HG02852 (cell line): ENCODE measurements around the gene PACSIN1.
"Not testable (repeated sequence)": the region's sequence is repeated elsewhere in the genome, so short reads cannot be mapped to it uniquely, and the experiment has no call there.

Source experiments
- ATAC-seq: cut with Tn5 transposase; IDR thresholded peaks from one replicate; pipeline ENCODE4 v1.9.1; 2021; ENCODE audit warnings: mild to moderate bottlenecking, moderate library complexity; ENCODE audit not compliant: unreplicated experiment

Gene PACSIN1

DNA sequence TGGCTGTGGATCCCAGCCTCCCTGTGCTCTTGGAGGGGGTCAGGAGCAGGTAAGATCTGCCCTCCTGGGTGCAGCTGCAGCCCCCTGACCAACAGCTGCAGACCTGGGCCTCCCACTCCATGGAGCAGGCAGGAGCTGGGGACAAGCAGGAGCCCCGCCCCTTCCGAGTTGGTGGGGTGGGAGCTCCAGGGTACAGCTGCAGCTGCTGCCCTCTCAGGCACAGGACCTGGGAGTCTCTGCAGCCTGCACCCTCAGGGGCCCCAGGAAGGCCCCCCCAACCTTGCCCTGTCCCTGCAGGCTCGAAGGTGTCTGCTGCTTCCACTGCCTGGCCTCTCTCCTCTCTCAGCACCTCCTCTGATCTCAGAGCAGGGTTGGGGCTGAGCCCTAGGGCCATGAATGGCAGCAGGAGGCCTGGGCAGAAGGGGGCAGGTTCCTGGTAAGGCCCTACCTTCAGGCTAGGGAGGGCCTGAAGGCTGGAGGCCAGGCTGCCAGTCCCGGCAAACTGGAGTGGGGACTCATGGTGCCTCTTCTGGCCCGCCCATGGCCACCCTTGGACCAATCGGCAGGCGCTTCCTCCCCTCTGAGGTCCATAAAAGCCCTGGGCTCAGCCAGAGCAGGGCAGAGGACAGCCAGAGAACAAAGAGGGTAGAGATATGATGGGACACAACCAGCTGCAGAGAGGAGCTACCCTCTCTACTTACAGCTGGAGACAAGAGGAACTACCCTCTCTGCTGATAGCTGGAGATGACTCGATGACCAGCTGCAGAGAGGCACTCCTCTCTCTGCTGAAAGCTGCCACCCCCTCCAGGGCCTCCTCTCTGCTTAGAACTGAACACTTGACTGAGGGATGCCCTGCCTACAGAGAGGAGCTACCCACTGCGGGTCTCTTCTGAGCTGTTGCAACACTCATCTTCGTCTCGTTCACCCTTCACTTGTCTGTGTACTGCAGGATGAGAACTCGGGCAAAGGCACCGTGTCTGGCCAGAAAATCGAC is 7.8 kb upstream of the PACSIN1 start:
- ATAC-seq = no peak

DNA sequence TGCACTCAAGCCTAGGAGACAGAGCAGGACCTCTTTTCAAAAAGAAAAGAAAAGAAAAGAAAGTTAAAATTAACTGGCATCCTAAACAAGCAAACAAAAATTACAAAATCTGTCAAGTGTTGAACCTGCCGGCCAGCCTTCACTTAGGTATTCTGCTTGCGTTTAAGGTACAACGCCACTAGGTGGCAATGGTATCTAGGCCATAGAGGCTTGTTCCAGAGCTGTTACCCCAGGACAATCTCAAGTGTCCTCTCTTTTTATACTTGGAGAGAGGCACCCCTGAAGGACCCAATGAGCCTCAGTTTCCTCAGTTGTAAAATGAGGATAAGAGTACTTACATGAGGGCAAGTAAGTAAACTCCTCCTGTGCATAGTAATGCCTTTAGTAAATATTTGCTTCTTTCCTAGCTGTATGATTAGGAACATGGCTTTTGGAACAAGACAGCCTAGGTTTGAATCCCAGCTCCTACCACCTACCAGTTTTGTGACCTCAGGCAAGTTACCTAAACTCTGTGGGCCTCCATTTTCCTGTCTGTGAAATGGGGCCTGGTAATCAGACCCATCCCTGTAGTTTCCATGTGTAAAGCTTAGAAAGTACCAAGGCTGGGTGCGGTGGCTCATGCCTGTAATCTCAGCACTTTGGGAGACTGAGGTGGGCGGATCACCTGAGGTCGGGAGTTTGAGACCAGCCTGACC is 5.8 kb upstream of the PACSIN1 start:
- ATAC-seq = no peak

DNA sequence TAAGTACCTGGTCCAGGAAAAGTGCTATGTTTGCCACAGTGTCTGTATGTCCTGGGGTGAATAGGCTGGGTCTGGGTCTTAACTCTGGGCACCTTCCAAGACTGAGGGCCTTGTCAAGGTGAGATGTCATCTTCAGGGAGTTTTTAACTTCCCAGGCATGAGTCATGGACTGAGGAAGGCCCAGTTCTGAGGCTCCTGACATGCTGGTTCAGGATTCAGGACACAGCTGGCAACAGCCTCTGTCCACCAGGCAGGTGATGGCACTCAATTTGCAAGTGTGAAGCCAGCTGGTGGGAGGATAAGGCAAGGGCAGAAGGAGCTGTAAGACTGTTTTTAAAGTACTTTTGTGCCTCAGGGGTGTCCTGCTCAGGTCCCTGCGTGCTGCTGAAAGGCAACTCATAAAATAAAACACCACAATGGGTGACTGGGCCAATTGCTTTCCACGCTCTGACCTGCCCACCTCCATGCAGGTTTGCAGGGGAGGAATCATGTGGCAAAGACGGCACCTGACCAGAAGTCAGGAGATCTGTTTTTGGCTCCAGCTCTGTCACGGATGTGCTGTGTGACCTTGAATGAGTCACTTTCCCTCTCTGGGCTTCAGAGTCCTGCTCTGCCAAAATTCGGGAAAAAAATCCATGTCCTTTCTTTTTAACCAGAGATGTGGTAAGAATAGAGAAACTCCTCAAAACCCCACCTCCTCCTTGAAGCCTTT is 4.9 kb upstream of the PACSIN1 start:
- no peak for ATAC-seq

DNA sequence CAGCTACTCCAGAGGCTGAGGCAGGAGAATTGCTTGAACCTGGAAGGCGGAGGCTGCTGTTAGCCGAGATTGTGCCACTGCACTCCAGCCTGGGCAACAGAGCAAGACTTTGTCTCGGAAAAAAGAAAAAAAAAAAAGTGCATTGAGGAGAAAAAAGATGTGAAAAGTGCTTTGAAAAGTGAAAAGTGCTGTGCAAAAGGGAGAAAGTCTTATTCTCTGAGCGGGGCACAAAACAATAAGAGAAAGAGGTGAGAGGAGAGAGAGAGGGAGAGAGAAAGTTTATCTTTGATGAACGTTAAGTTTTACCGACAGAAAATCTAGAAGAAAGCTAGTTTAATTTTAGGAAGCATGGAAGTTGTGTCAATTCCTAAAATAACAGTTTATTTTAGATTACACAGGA is 3.9 kb upstream of the PACSIN1 start:
- ATAC-seq = no peak

DNA sequence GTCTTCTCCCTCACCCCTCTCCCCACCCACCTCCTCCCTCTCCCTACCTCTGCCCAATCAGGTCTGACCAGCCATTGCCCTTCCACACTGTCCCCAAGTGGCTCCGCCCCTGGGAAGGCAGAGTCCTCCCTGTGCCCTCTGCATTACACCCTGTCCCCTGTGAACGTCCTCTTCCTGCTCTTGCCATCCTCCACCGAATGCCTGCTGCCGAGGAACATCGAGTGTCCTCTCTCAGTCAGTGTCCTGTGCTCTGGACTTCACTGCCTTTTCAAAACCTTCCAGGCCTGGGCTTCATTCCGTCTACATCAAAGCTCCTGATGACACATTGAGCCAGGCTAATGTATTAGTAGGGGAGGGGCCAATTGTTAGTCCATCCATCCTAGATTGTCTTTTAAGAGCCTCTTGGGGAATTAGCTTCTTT is 3.3 kb upstream of the PACSIN1 start:
- no peak for ATAC-seq

DNA sequence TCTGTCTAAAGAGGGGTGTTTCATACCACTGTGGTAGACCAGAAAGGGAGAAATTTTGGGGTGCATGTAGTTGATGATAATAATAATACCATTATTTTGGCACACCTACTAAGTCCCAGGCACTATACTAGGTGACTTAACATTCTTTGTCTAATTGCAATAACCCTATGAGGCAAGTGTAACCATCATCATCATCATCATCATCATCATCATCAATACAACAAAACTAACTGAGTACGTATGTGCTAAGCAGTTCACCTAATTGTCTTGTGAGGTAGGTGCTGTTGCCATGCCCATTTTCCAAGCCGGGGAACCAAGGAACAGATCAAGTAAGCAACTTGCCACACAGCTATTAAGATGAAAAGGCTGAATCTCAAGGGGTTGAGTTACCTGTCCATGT is 2.6 kb upstream of the PACSIN1 start:
- ATAC-seq = no peak

DNA sequence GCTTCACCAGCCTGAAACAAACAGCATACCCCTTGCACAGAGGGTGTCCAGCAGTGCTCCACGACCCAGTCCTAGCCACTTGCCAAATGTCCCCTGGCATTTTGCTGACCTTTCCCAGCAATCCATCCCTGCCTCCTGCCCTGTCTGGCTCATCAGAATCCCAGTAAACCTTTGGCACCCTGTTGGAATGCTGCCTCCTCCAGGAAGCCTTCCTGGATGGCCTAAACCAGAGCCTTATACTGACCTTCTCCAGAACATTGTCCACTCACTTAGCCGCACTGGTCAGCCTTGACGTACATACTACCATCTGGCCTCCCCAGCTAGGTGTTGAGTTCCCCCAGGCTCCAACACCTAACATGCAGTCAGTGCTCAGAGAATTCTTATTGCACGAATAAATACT is 2.0 kb upstream of the PACSIN1 start:
- no peak for ATAC-seq

DNA sequence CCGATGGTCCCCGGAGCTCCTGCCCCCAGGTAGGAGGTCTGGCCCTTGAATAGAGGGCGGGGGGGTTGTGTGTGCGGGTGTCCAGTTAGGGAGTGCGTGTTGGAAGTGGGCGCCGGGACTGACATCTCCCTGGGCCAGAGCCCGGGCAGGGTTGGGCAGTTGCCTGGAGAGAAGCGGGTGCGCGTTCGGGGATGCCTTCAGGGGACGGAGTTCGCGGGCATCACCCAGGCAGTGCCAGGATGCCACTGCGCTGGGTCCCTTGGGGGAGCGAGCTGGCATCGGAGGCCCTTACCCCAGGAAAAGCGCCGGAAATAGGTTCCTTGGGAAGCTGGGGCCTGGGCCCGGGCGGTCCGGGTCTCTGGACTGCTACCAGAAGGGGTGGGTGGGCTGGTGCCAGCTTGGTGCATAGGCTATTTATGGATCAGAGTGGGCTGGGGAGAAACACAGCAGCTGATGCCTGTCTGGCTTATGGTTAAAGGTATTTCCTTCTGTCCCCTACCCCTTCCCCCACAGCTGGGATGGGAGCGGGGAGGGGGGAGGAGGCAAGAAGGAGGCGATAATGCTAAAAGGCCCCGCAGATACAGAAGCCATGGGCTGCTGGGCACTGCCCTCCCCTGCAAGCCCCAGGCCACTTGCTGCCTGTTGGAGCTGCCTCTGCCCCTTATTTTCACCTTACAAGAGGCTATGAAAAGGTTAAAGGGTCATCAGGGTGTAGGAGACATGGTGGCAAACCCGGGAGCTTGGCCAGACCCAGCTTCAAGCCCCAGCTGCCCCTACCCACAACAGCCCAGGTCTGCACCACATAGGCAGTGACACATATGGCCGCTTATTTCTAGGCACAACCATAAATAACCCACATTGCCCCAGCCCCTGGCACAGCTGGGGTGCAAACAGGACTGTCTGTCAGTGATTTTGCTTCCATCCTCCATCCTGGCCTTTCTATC is 638 bp downstream of the PACSIN1 start:
- ATAC-seq = no peak

DNA sequence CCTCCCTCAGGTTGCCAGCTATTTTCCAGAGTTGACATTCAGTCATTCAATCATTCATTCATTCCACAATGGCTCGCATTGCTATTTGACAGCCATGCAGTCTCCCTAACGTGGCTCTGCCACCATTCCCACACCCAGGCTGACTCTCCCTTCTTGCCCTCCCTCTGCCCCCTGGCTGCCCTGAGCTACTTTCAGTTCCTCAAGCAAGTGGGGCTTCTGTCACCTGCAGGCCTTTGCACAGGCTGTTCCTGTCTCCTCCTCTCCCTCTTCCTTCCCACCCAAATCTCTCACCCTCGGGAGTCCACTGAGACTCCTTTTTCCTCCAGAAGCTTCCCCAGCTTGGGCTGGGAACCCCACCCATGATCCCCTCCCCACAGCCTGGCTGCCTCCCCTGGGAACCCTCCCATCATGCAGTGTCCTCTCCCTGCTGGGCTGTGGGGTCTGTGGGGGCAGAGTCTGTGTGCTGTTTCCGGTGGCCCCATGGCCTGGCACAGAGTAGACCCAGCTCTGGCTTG is 2.6 kb downstream of the PACSIN1 start:
- ATAC-seq = no peak

DNA sequence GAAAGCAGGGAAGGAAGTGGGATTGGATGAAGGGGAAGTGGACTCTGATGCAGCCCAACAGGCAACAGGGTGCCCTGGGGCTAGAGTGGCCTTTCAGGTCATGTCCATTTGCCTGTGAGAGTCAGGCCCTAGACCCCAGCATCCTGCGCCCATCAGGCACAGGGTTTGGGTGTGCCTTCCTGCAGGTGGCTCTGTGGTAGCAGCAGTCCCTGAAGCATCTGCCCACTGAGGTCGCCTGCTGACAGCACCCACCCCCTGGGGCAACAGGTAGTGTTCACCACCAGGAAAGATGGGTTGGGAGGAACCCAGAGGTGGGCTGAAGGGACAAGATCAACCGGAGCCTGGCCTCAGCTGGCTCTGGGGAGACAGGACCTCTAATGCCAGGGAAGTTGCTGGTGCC is 3.6 kb downstream of the PACSIN1 start:
- no peak for ATAC-seq

DNA sequence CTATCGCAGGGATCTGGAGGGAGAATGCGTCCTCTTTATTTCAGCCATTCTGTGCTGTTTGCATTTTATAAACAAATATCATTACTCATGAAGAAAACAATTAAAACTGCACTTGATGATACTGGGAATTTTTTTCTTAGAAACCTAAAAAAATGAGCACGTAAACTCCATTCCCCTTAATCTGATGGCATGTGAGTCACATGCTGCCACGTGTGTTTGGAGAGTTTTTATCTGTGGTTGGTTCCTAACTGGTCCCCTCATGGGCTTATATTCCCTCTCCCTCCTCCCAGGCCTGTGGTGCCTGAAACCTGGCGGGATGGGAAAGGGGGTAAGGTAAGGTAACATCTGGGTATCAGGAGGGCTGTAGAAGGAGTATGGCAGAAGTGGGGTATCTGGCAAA is 6.5 kb downstream of the PACSIN1 start:
- ATAC-seq = no peak

DNA sequence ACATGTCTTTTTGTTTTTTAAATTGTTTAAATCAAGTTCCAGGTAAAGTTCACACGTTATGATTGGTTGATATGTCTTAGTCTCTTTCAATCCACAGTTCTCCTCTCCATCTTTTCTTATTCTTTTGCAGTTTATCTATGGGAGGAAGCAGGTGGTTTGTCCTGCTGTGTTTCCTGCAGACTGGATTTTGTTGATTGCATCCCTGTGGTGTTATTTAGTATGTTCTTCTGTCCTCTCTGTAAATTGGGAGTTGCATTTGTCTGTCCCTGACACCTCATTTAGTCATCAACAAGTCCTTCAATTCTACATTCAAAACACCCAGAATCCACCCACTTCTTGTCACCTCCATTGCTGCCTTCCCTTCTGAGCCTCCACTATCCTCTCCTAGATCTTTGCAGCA is 8.1 kb downstream of the PACSIN1 start:
- no peak for ATAC-seq

DNA sequence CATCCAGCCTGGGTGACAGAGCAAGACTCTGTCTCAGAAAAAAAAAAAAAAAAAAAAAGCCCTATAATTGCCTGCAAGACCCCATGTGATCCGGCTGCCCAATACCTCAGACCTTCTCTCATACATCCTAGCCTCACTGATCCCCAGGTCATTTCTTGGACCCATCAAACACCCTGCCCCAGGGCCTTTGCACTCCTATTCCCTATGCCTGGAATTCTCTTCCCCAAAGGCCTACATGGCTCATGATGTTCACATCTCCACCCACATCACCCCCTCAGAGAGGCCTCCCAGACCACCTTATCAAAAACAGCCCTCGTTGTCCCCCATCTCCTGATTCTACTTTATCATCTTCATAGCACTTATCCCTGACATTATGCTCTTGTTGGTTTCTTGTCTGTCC is 8.9 kb downstream of the PACSIN1 start:
- no peak for ATAC-seq

DNA sequence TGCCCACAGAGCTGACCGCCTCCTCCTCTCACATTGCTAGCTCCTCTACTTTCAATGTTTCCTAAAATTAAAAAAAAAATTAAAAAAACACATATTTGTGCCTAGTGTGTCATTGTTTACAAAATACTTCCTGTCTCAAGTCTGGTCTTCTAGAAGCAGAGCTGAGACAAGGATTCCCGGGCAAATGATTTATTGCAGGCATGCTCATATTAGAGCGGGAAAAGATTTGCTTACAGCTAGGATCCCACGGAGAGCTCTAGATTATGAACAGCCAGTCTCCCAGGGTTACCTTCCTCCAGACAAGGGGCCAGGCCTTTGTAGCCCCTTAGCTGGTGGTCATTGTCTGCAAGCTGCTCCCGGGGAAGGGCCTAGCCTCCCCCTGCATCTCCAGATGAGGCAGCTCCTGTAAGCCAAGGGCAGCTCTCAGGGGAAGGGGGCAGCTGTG is 9.4 kb downstream of the PACSIN1 start:
- no peak for ATAC-seq

DNA sequence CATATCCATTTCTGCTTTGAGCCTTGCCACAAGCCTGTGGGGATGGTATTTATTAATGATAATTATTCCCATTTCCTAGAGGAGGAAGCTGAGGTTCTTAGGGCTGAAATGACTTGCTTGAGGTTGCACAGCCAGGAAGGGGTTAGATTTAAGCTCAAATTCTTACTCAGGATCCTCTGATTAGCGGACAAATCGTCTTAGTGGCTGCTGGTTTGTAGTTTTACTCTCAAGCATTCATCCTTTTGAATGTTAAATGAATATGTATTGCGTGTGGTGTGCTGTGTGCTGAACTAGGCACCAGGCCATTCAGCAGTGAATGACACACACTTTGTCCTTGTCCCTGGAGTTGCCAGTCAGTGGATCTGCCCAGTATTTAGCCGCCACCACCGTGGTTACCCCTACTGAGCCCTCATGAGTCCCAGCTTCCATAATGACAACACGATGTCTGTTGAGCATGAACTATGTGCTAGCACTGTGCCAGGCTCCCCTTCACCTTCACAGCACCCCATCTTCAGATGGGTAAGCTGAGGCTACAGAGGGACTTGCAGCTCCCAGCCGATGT is 10.0 kb downstream of the PACSIN1 start:
- no peak for ATAC-seq

DNA sequence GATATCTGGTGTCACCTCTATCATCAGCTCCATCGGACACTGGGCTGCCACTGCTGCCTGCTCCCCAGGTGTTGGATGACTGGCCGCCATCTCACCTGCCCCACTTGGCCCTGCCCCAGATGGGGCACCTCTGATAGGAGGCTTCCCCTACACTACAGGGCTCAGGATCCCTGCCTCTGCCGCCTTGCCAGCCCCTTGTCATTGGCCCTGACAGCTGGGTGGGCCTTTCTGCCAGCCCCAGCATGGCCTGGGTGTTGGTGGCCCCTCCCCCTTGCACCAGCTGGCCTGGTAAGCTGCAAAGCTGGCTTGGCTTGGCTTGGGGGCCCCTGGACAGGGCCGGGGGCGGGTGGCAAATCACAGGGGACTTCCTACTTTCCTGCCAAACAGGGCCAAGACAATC is 10.6 kb downstream of the PACSIN1 start:
- ATAC-seq = no peak

DNA sequence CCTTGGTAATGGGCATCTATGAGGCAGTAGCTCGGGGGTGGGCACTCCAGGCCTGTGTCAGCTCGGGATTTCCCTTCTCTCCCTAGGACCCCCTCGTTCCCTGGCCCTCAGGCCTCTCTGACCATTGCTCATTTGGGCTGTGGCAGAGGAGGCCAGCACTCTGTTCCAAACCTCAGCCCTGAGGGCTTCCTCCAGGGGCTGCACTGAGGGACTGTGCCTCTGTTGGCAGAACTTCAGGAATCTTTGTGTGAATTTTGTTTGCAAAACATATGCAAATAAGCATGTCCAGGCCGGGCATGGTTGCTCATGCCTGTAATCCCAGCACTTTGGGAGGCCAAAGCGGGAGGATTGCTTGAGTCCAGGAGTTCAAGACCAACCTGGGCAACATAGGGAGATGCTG is 11.0 kb downstream of the PACSIN1 start:
- no peak for ATAC-seq

DNA sequence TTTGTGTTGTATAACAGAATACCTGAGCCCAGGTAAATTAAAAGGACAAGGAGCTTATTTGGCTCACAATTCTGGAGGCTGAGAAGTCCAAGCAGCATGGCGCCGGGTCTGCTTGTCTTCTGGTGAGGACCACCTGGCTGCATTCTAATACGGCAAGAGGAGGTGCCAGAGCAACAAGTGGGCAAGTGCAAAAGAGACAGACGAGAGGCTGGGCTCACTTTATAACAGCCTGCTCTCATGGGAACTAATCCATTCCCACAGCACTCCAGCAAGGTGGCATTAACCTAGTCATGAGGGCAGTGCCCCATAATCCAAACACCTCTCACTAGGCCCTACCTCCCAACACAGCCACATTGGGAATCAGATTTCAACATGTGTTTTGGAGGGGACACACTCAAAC is 12.9 kb downstream of the PACSIN1 start:
- no peak for ATAC-seq

DNA sequence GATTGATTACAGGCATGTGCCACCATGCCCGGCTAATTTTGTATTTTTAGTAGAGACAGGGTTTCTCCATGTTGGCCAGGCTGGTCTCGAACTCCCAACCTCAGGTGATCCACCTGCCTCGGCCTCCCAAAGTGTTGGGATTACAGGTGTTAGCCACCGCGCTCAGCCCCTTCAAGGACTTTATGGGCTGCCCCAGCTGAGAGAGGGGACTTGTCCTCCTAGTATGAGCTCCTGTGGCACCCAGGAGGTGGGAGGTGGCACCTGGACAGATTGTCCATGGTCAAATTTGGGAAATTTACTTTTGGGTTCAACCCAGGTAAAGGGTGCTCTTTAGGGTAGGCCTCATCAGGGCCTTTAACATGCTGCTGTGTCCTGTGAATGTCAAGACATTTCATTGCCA is 17.9 kb downstream of the PACSIN1 start:
- ATAC-seq = not testable (repeated sequence)

DNA sequence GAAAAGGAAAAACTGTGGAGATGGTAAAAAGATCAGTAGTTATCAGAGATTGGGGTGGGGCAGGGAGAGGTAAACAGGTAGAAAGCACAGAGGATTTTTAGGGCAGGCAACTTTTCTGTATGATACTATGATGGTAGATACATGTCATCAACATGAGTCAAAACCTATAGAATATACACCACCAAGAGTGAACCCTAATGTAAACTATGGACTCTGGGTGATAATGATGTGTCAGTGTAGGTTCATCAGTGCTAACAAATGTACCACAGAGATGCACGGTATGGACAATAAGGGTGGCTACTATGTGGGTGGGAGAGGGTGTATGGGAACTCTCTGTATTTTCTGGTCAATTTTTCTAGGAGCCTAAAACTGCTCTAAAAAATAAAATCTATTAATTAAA is 18.5 kb downstream of the PACSIN1 start:
- ATAC-seq = no peak
